ENCODE data around the gene APC2.

- TF ChIP-seq CTCF (IDR thresholded peaks at IDR 0.05; ENCODE audit: low read depth, low read length, poor library complexity, severe bottlenecking) (no peak), EZH2phosphoT487 (IDR thresholded peaks at IDR 0.05; ENCODE audit: borderline replicate concordance, low read length) (no peak)
Observed at GRCh38 chr19:1455336-1456120, 5.6 kb downstream of the APC2 start.

All from DOHH2 (cell line).